ENCODE data around the gene BRD1.

Gene BRD1

DNA sequence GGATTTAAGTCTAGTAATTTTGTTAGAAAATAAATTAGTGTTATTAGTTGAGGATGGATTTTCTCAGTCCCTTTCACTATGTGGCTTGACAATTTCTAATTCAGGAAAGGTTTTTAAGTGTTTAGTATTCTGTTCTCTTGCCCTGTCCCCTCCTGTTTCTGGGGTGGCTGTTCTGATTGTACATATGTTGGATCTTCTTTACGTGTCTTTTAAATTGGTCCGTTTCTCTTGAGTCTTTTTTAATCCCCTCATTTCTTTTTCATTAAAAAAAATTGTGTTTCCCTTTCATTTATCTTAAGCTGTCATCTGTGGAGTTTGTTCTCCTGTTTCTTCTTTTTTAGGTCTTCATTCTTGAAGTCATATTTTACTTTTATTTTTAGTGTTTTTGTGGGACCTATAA is 38.5 kb upstream of the BRD1 start:
- TF ChIP-seq TCF12 (IDR thresholded peaks at IDR 0.05; ENCODE audit: low read depth) (no peak), CEBPB (IDR thresholded peaks at IDR 0.05) (no peak), ZBTB7A (IDR thresholded peaks at IDR 0.05; ENCODE audit: low read depth) (no peak), EGR1 (IDR thresholded peaks at IDR 0.05) (no peak), RAD21 (IDR thresholded peaks at IDR 0.05; ENCODE audit: low read depth) (no peak), REST (IDR thresholded peaks at IDR 0.05; ENCODE audit: low read depth) (no peak), FOXM1 (IDR thresholded peaks at IDR 0.05; ENCODE audit: borderline replicate concordance, low read depth) (no peak), CREB1 (IDR thresholded peaks at IDR 0.05; ENCODE audit: low read depth) (no peak)
- TF ChIP-seq, protein P1, sequence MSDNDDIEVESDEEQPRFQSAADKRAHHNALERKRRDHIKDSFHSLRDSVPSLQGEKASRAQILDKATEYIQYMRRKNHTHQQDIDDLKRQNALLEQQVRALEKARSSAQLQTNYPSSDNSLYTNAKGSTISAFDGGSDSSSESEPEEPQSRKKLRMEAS (IDR thresholded peaks at IDR 0.05), result no peak

DNA sequence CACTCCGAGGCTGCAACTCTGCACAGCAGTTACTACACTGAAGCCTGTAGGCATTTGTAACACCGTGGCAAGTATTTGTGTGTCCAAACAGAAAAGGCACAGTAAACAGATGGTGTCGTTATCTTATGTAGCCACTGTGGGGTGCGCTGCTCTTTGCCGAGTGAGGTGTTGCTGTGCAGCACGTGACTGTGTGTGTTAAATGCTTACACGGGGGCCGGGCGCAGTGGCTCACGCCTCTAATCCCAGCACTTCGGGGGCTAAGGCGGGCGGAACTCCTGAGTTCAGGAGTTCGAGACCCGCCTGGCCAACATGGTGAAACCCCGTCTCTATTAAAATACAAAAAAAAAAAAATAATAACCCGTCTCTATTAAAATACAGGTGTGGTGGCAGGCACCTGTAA is 37.5 kb upstream of the BRD1 start:
- TF ChIP-seq RAD21 (IDR thresholded peaks at IDR 0.05; ENCODE audit: low read depth), result no peak
- no peak for TF ChIP-seq ZBTB7A (IDR thresholded peaks at IDR 0.05; ENCODE audit: low read depth)
- no peak for TF ChIP-seq TCF12 (IDR thresholded peaks at IDR 0.05; ENCODE audit: low read depth)
- TF ChIP-seq EP300 (IDR thresholded peaks at IDR 0.05; ENCODE audit: borderline replicate concordance), result no peak
- no peak for TF ChIP-seq TEAD4 (IDR thresholded peaks at IDR 0.05)
- TF ChIP-seq USF1 (IDR thresholded peaks at IDR 0.05), result no peak

DNA sequence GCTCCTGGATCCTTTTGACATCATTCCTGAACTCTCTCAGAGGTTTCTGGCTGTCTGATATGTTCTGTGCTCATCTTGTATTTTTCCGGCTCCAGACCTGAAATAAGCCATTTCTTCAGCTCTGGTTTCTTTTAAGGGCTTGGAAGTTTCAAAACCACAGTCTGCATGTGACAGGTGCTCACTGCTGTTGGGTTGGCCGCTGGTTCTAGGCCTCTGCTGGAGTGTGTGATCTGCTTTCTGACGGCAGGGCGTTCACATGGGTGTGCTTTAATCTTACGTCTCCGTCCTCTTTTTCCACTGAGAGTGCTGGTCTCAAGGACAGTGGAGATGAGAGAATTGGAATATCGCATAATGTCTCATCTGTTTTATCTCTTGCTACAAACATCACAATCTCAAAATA is 36.3 kb upstream of the BRD1 start:
- no peak for TF ChIP-seq EP300 (IDR thresholded peaks at IDR 0.05; ENCODE audit: borderline replicate concordance)
- no peak for TF ChIP-seq USF1 (IDR thresholded peaks at IDR 0.05)
- no peak for TF ChIP-seq RAD21 (IDR thresholded peaks at IDR 0.05; ENCODE audit: low read depth)

- TF ChIP-seq YY1 (IDR thresholded peaks at IDR 0.05; ENCODE audit: low read depth) (no peak), USF1 (IDR thresholded peaks at IDR 0.05) (no peak)
- TF ChIP-seq, protein P1 (IDR thresholded peaks at IDR 0.05), result no peak
Measured at GRCh38 chr22:49862496-49862776, 34.8 kb upstream of the BRD1 start.

GRCh38 chr22:49861642-49862495 is 34.2 kb upstream of the BRD1 start:
- TF ChIP-seq, protein P1 (IDR thresholded peaks at IDR 0.05), result no peak
- no peak for TF ChIP-seq CEBPB (IDR thresholded peaks at IDR 0.05)
- TF ChIP-seq RAD21 (IDR thresholded peaks at IDR 0.05; ENCODE audit: low read depth), result no peak
- no peak for TF ChIP-seq ZBTB7A (IDR thresholded peaks at IDR 0.05; ENCODE audit: low read depth)
- no peak for TF ChIP-seq REST (IDR thresholded peaks at IDR 0.05; ENCODE audit: low read depth)
- TF ChIP-seq EP300 (IDR thresholded peaks at IDR 0.05; ENCODE audit: borderline replicate concordance), result no peak
- no peak for TF ChIP-seq TAF1 (IDR thresholded peaks at IDR 0.05; ENCODE audit: low read depth)
- TF ChIP-seq YY1 (IDR thresholded peaks at IDR 0.05; ENCODE audit: low read depth), result no peak
- TF ChIP-seq EGR1 (IDR thresholded peaks at IDR 0.05), result no peak
- TF ChIP-seq CREB1 (IDR thresholded peaks at IDR 0.05; ENCODE audit: low read depth), result no peak
- TF ChIP-seq FOXM1 (IDR thresholded peaks at IDR 0.05; ENCODE audit: borderline replicate concordance, low read depth), result no peak
- no peak for TF ChIP-seq USF1 (IDR thresholded peaks at IDR 0.05)
- TF ChIP-seq TEAD4 (IDR thresholded peaks at IDR 0.05), result no peak
- no peak for TF ChIP-seq TCF12 (IDR thresholded peaks at IDR 0.05; ENCODE audit: low read depth)
- no peak for TF ChIP-seq NFIC (IDR thresholded peaks at IDR 0.05)
